Activated B cell treated with CpG ODN at 0.5 μM for 24 hours (primary cell): ENCODE data around the gene CLASP1. TPM values are rescaled to one million over a fixed set of nuclear protein-coding genes. Genes with fewer than 3 reads are reported as not detected.
"Not testable (repeated sequence)": the region's sequence is repeated elsewhere in the genome, so short reads cannot be mapped to it uniquely, and the experiment has no call there.

Source experiments
- ATAC-seq: fragments of 200-7000 bp; cut with Tn5 transposase; one replicate; pipeline ENCODE4 v1.10.0; 2021; ENCODE audit warnings: low read depth, mild to moderate bottlenecking, moderate library complexity
- CTCF ChIA-PET: fragments of 350-600 bp; sonication (Branson Sonifier 250); formaldehyde crosslinking; loops from one replicate; lab custom pipeline; 2021; ENCODE audit warnings: antibody characterized with exemption; lab: Charles Lee
- POLR2A ChIA-PET: fragments of 350-600 bp; sonication (Branson Sonifier 250); formaldehyde crosslinking; loops from one replicate; lab custom pipeline; 2021; ENCODE audit warnings: antibody characterized with exemption; lab: Charles Lee
- DNase-seq: peaks from one replicate; pipeline ENCODE4 v3.0.0; 2022
- H3K27ac Mint-ChIP-seq: one replicate; pipeline ENCODE4 v1.8.0; 2020; ENCODE audit warnings: mixed read lengths
- H3K27me3 Mint-ChIP-seq: one replicate; pipeline ENCODE4 v1.8.0; 2021; ENCODE audit warnings: mixed read lengths
- H3K36me3 Mint-ChIP-seq: one replicate; pipeline ENCODE4 v1.8.0; 2021; ENCODE audit warnings: low read depth, mixed read lengths
- H3K4me1 Mint-ChIP-seq: one replicate; pipeline ENCODE4 v1.8.0; 2021; ENCODE audit warnings: mixed read lengths
- H3K4me3 Mint-ChIP-seq: one replicate; pipeline ENCODE4 v1.8.0; 2020; ENCODE audit warnings: mild to moderate bottlenecking, mixed read lengths
- H3K9me3 Mint-ChIP-seq: one replicate; pipeline ENCODE4 v1.8.0; 2020; ENCODE audit warnings: mixed read lengths
- CTCF ChIP-seq: fragments of 200-600 bp; IDR thresholded peaks from one replicate; pipeline ENCODE4 v1.8.0; 2022; ENCODE audit warnings: antibody characterized with exemption, mild to moderate bottlenecking
- intact Hi-C: fragments of 100-400 bp; cut with micrococcal nuclease; formaldehyde crosslinking; loops from one replicate; pipeline ENCODE4 v1.15.1; 2024
- total RNA-seq: library from RNA; stranded (reverse); gene quantifications from 2 replicates; pipeline ENCODE4 v1.2.3, GENCODE V29; 2022

The CLASP1 gene
- total RNA-seq, 1 donor from 2014 or later, result 65.0 TPM

GRCh38 chr2:121644715-121645114 is 4.5 kb downstream of the CLASP1 start:
- ATAC-seq (no peak), DNase-seq (no peak)
- peaks cover 40% of the 10 kb centered on the region for H3K4me1 Mint-ChIP-seq
- TF ChIP-seq CTCF, result no peak
- CTCF ChIA-PET, result no interaction called here
- no peak overlapping the region for H3K4me3 Mint-ChIP-seq
- H3K36me3 Mint-ChIP-seq, result peaks cover 18% of the 10 kb centered on the region
- H3K27ac Mint-ChIP-seq, result no peak overlapping the region
- no peaks in the 10 kb centered on the region for H3K27me3 Mint-ChIP-seq
- intact Hi-C loops, result no loop called here
- POLR2A ChIA-PET, result no interaction called here
- no peaks in the 10 kb centered on the region for H3K9me3 Mint-ChIP-seq

DNA sequence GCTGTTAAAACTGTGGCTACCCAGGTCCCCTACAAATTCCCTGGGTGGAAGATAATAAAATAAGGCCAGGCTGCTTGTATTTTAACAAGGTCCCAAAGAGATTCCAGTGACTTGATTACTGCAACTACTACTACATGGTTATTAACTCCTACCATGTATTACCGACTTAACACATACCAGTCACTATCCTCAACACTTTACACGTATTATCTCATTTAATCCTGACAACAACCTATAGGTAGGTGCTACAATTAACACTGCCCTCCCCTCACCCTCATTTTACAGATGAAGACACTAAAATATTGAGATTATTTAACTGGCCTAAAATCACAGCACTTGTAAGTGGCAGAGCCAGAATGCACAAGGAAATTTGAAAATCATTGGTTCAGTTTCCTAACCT is 5.4 kb downstream of the CLASP1 start:
- DNase-seq, result no peak
- intact Hi-C loops, result no loop called here
- Mint-ChIP-seq H3K4me3 (no peak overlapping the region), H3K36me3 (peaks cover 17% of the 10 kb centered on the region), H3K4me1 (peaks cover 38% of the 10 kb centered on the region), H3K27ac (no peak overlapping the region), H3K9me3 (no peaks in the 10 kb centered on the region), H3K27me3 (no peaks in the 10 kb centered on the region)
- no peak for TF ChIP-seq CTCF
- ATAC-seq, result no peak
- CTCF ChIA-PET, result interaction anchor here (0.6 kb wide), 1 partner anchor 9 kb away, joined by 3 read pairs; no protein-coding TSS in a partner anchor
- POLR2A ChIA-PET, result interaction anchor here (1.1 kb wide), 1 partner anchor 113 kb away, joined by 3 read pairs; the partner anchor contains the start of gene RNU4ATAC

DNA sequence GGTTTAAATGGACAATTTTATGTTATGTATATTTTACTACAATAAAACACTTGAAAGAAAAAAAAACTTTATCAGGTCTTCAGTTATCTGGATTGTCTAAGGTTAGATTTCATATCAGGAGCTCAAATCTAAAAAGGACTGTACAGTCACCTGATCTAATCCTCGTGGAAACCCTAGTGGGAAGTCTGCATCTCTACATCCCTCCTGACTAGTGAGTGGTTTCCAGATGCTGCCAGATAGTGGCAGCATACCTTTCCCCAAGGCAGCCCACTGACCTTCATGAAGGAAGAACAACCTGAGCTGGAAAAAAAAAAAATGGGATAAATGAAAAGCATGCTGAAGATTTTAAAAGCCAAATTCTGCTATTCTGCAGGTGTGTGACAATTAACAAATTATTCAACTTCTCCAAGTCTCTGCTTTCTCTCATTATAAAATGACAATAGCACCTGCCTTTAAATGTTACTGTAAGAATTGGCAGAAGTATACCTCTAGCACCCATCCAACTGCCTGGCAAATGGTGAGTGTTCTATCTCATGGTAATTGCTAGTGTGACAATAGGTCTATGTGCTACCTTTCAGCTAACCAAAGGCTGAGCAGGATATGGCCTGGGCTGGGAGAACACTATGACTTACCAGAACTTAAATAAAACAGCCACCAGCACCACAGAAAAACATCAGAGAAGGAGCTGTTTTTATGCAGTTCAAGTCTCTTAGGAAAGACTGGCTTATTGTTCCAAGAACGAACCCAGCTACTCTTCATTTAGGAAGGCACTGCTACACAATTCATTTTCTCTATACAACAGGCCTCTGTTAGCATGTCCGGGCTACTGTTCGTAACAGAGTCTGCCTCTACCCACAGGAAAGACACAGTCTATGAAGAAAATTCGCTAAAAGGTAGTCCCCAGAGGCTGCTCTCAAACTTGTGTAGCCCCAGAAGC is 8.6 kb downstream of the CLASP1 start:
- CTCF ChIA-PET, result no interaction called here
- H3K9me3 Mint-ChIP-seq, result peaks cover 8% of the 10 kb centered on the region
- DNase-seq, result no peak
- H3K27ac Mint-ChIP-seq, result peak overlapping the region; percentile 46
- H3K4me3 Mint-ChIP-seq, result no peak overlapping the region
- POLR2A ChIA-PET, result interaction anchor here (0.9 to 1.3 kb wide), 3 partner anchors 8 to 110 kb away, joined by 6 to 12 read pairs (median 6); partner anchors contain the start of genes CLASP1 and RNU4ATAC
- intact Hi-C loops, result no loop called here
- peaks cover 29% of the 10 kb centered on the region for H3K4me1 Mint-ChIP-seq
- no peak for ATAC-seq
- TF ChIP-seq CTCF, result no peak
- no peaks in the 10 kb centered on the region for H3K27me3 Mint-ChIP-seq
- H3K36me3 Mint-ChIP-seq, result peaks cover 29% of the 10 kb centered on the region

- H3K9me3 Mint-ChIP-seq, H3K4me3 Mint-ChIP-seq, intact Hi-C loops, ATAC-seq, H3K27me3 Mint-ChIP-seq, CTCF ChIA-PET, DNase-seq, H3K27ac Mint-ChIP-seq: not testable (repeated sequence)
- Mint-ChIP-seq H3K36me3 (peaks cover 29% of the 10 kb centered on the region), H3K4me1 (peaks cover 25% of the 10 kb centered on the region)
- POLR2A ChIA-PET, result interaction anchor here (1.2 kb wide), 1 partner anchor 9 kb away, joined by 6 read pairs; no protein-coding TSS in a partner anchor
Measured at GRCh38 chr2:121639846-121640245, 9.4 kb downstream of the CLASP1 start.

DNA sequence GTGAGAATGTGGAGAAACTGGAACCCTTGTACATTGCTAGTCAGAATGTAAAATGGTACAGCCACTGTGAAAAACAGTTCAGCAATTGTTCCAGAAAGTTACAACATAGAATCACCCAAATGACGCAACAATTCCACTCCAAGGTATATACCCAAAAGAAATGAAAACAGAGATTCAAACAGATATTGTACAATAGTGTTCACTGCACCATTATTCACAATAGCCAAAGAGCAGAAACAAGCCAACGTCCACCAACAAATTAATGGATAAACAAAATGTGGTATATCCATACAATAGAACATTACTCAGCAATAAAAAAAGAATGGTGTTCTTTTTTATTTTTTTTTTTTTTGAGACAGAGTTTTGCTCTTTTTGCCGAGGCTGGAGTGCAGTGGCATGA is 10.9 kb downstream of the CLASP1 start:
- intact Hi-C loops, result loop anchor here (1.0 kb wide), 1 partner anchor 10 kb away; no protein-coding TSS in a partner anchor
- DNase-seq, result no peak
- no peak overlapping the region for H3K4me3 Mint-ChIP-seq
- no peak for TF ChIP-seq CTCF
- no peak for ATAC-seq
- ChIA-PET CTCF (no interaction called here), POLR2A (no interaction called here)
- H3K27me3 Mint-ChIP-seq, result no peaks in the 10 kb centered on the region
- H3K27ac Mint-ChIP-seq, result no peak overlapping the region
- H3K9me3 Mint-ChIP-seq, result peaks cover 8% of the 10 kb centered on the region
- H3K4me1 Mint-ChIP-seq, result peaks cover 29% of the 10 kb centered on the region
- peaks cover 33% of the 10 kb centered on the region for H3K36me3 Mint-ChIP-seq
